ENCODE data around the gene STK4.
A peak's percentile ranks its signal among the peaks of the same experiment; 100 is the strongest.

The STK4 gene

DNA sequence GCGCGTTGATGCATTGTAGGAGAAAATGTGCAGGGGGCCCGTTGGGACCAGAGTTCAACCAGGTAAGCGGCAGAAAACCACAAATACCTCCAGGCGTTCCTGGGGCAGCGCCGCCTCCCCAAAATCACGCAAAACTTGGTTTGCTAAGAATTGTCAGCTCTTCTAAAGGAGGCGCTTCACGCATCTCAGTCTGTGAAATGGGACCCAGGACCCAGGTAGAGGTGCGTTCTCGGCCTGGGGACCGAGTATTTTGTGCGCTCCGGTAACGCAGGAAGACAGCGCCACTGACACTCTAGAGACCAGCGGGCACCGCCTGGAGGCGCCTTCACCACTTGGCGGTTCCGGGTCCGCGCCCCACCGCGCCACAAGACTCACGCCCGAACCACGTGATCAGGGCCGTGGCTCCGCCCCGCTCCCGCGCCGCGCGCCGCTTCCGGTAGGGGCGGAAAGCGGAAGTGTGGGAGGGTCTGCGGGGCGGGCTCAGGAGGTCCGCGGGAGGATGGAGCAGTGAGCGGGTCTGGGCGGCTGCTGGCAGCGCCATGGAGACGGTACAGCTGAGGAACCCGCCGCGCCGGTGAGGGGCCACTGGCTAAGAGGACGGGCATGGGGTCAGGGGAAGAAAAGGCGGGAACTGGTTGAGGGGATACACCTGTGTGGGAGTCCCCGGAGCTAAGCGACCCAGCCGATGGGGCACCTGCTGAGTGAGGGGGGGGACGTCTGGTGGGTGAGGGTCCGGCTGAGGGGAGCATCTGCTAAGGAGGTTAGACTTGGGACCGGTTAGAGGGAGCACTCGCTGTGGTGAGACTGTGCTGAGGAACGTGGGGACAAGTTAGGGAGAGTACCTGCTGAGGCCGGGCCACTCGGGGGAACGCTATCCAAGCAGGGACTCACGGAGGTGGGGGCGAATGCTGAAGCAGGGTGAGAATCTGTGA, at the start of gene STK4:
Gene STK4, plus strand, starts transcription at position 483 of the 932 bp plus-strand sequence. Its CDS starts 57 bp downstream, at position 540.
- TF ChIP-seq, protein P1, sequence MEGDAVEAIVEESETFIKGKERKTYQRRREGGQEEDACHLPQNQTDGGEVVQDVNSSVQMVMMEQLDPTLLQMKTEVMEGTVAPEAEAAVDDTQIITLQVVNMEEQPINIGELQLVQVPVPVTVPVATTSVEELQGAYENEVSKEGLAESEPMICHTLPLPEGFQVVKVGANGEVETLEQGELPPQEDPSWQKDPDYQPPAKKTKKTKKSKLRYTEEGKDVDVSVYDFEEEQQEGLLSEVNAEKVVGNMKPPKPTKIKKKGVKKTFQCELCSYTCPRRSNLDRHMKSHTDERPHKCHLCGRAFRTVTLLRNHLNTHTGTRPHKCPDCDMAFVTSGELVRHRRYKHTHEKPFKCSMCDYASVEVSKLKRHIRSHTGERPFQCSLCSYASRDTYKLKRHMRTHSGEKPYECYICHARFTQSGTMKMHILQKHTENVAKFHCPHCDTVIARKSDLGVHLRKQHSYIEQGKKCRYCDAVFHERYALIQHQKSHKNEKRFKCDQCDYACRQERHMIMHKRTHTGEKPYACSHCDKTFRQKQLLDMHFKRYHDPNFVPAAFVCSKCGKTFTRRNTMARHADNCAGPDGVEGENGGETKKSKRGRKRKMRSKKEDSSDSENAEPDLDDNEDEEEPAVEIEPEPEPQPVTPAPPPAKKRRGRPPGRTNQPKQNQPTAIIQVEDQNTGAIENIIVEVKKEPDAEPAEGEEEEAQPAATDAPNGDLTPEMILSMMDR (conservative IDR thresholded peaks at IDR 0.05; ENCODE audit: control insufficient read depth, insufficient read depth, low read depth, low read length) = peak; percentile 33
- H3K4me3 ChIP-seq (ENCODE audit: control insufficient read depth, low read depth, low read length) = peak within 1 kb of the TSS; percentile 95
- DNase-seq (ENCODE audit: low read depth) = peak; percentile 83

DNA sequence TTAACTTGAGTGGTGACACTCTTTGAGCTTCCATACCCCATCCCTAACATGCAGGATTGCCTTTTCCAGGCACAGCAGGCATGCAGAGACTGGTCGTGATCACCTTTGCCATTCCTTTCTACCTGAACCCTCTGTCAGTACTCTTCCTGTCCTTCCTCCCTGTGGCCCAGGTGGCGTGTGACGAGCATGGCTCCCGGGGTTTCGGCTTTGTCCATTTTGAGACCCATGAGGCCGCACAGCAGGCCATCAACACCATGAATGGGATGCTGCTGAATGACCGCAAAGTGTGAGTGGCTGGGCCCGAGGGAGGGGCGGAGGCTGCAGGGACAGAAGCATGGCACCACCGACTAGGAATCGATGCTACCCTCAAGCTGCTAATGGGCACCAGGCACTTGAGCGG, 49.7 kb upstream of the STK4 start:
- no peak overlapping the region for H3K4me3 ChIP-seq (ENCODE audit: control insufficient read depth, low read depth, low read length)
- TF ChIP-seq, protein P1 (conservative IDR thresholded peaks at IDR 0.05; ENCODE audit: control insufficient read depth, insufficient read depth, low read depth, low read length) = no peak
- DNase-seq (ENCODE audit: low read depth) = no peak

DNA sequence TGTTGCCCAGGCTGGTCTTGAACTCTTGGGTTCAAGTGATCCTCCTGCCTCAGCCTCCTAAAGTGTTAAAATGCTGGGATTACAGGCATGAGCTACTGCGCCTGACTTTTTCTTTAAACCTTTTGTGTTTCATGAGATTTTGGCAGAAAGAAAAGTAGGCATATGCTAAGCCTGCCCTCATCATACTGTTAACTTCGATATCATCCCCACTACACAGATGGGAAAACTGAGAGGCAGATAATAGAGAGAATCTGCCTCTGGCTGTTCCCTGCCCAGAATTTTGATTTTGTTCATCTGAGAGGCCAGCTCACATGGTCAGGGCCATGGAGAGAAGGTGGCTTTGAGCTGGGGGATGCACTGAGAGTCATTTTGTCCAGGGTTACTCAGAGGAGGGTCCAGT, 48.9 kb upstream of the STK4 start:
- DNase-seq (ENCODE audit: low read depth) = no peak
- TF ChIP-seq, protein P1 (conservative IDR thresholded peaks at IDR 0.05; ENCODE audit: control insufficient read depth, insufficient read depth, low read depth, low read length) = no peak
- H3K4me3 ChIP-seq (ENCODE audit: control insufficient read depth, low read depth, low read length) = no peak overlapping the region

DNA sequence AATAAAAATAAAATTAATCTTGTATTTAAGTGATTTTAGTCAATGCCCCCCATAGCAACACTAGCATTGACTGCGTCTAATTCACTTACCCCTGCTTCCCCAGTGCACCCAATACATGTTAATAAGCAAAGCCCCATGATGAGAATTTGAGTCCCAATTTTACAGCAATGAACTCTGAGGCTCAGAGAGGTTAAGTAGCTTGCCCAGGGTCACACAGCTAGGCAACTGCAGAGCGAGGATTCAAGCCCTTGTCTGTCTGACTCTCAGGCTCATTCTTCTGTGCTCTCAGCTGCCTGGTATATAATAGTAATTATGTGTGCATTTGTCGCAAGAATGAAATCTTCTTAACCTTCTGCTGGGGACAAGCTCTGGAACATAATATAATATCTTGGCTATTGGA, 48.0 kb upstream of the STK4 start:
- no peak overlapping the region for H3K4me3 ChIP-seq (ENCODE audit: control insufficient read depth, low read depth, low read length)
- TF ChIP-seq, protein P1 (conservative IDR thresholded peaks at IDR 0.05; ENCODE audit: control insufficient read depth, insufficient read depth, low read depth, low read length) = no peak
- no peak for DNase-seq (ENCODE audit: low read depth)

DNA sequence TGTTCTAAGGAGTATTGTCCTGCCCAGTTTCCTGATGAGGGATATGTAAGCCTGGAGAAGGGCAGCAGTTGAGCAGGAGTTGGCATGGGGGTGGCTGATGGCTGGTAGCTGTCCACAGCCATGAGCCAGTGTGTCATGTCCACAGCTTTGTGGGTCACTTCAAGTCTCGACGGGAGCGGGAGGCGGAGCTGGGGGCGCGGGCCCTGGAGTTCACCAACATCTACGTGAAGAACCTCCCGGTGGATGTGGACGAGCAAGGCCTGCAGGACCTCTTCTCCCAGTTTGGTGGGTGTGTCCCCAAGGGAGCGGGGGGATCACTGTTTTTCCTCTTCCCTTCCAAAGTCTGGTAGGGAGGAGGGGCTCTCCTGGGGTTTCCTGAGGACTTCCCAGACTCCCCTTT, 47.6 kb upstream of the STK4 start:
- TF ChIP-seq, protein P1 (conservative IDR thresholded peaks at IDR 0.05; ENCODE audit: control insufficient read depth, insufficient read depth, low read depth, low read length) = no peak
- DNase-seq (ENCODE audit: low read depth) = no peak
- no peak overlapping the region for H3K4me3 ChIP-seq (ENCODE audit: control insufficient read depth, low read depth, low read length)

- TF ChIP-seq, protein P1 (conservative IDR thresholded peaks at IDR 0.05; ENCODE audit: control insufficient read depth, insufficient read depth, low read depth, low read length) = no peak
- DNase-seq (ENCODE audit: low read depth) = no peak
- H3K4me3 ChIP-seq (ENCODE audit: control insufficient read depth, low read depth, low read length) = no peak overlapping the region
Measured at GRCh38 chr20:44921447-44921846, 44.9 kb upstream of the STK4 start.

Data from fibroblast of mammary gland (primary cell).